Neural progenitor cell (in vitro differentiated cells): ENCODE data around the gene LATS2. TPM values are rescaled to one million over a fixed set of nuclear protein-coding genes. Genes with fewer than 3 reads are reported as not detected.
"Not testable (repeated sequence)": the region's sequence is repeated elsewhere in the genome, so short reads cannot be mapped to it uniquely, and the experiment has no call there.

Experiments
- DNase-seq: peaks from one replicate; pipeline ENCODE4 v3.0.0-alpha.2; 2016; ENCODE audit warnings: low spot score
- H2AFZ ChIP-seq: fragments of 200-600 bp; sonication (generic); replicated peaks from 2 replicates; pipeline ENCODE4 v1.6.1; 2016; ENCODE audit warnings: antibody characterized with exemption
- H3F3A ChIP-seq: fragments of 200-600 bp; sonication (generic); 2 replicates; pipeline ENCODE4 v1.6.1; 2016; ENCODE audit warnings: antibody characterized with exemption, low read depth
- H3K27ac ChIP-seq: fragments of 200-600 bp; sonication (generic); 2 replicates; pipeline ENCODE4 v1.5.1; 2016; ENCODE audit warnings: mild to moderate bottlenecking
- H3K27me3 ChIP-seq: fragments of 200-600 bp; sonication (generic); 2 replicates; pipeline ENCODE4 v1.6.1; 2016; ENCODE audit warnings: mild to moderate bottlenecking, moderate library complexity
- H3K36me3 ChIP-seq: fragments of 200-600 bp; sonication (generic); 2 replicates; pipeline ENCODE4 v1.5.1; 2016
- H3K4me1 ChIP-seq: fragments of 200-600 bp; sonication (generic); 2 replicates; pipeline ENCODE4 v1.6.1; 2016; ENCODE audit warnings: mixed run types
- H3K4me2 ChIP-seq: fragments of 200-600 bp; sonication (generic); 2 replicates; pipeline ENCODE4 v1.6.1; 2016
- H3K4me3 ChIP-seq: fragments of 200-600 bp; sonication (generic); 2 replicates; pipeline ENCODE4 v1.5.1; 2016
- H3K79me2 ChIP-seq: fragments of 200-600 bp; sonication (generic); 2 replicates; pipeline ENCODE4 v1.6.1; 2016; ENCODE audit warnings: low read depth
- H3K9ac ChIP-seq: fragments of 200-600 bp; sonication (generic); 2 replicates; pipeline ENCODE4 v1.6.1; 2016
- H3K9me3 ChIP-seq: fragments of 200-600 bp; sonication (generic); 2 replicates; pipeline ENCODE4 v1.5.1; 2016; ENCODE audit warnings: low read depth
- H4K20me1 ChIP-seq: fragments of 200-600 bp; sonication (generic); 2 replicates; pipeline ENCODE4 v1.6.1; 2016; ENCODE audit warnings: low read depth
- H3K27ac Mint-ChIP-seq: 3 replicates; pipeline ENCODE4 v1.8.0; 2021; ENCODE audit warnings: mixed read lengths
- H3K27me3 Mint-ChIP-seq: 2 replicates; pipeline ENCODE4 v1.8.0; 2022; ENCODE audit warnings: low read depth, mild to moderate bottlenecking, inconsistent platforms, moderate library complexity, mixed read lengths; ENCODE audit not compliant: insufficient read depth
- H3K36me3 Mint-ChIP-seq: 3 replicates; pipeline ENCODE4 v1.8.0; 2021; ENCODE audit warnings: mixed read lengths
- H3K4me1 Mint-ChIP-seq: 3 replicates; pipeline ENCODE4 v1.8.0; 2021; ENCODE audit warnings: mixed read lengths
- H3K4me3 Mint-ChIP-seq: 3 replicates; pipeline ENCODE4 v1.8.0; 2021; ENCODE audit warnings: mild to moderate bottlenecking, moderate library complexity, mixed read lengths
- H3K9me3 Mint-ChIP-seq: 3 replicates; pipeline ENCODE4 v1.8.0; 2020; ENCODE audit warnings: mixed read lengths
- EZH2 ChIP-seq: fragments of 200-600 bp; sonication (generic); IDR thresholded peaks from 2 replicates; pipeline ENCODE4 v1.6.1; 2017; ENCODE audit warnings: antibody characterized with exemption, mild to moderate bottlenecking, moderate library complexity
- EZH2phosphoT487 ChIP-seq: fragments of 200-600 bp; sonication (generic); IDR thresholded peaks from 2 replicates; pipeline ENCODE4 v1.6.1; 2017; ENCODE audit warnings: antibody characterized with exemption
- total RNA-seq: library from RNA; depleted of rRNA; stranded (reverse); fragments of >200 nt; gene quantifications from 2 replicates; pipeline ENCODE4 v1.2.3, GENCODE V29; 2015; ENCODE audit warnings: low replicate concordance
- TF ChIP-seq, protein P1 (sequence below): fragments of 200-600 bp; sonication (generic); IDR thresholded peaks from 2 replicates; pipeline ENCODE4 v1.5.1; 2017; ENCODE audit warnings: antibody characterized with exemption, mild to moderate bottlenecking

LATS2 gene
- total RNA-seq, 1 donor from 2014 or later = 15.2 TPM

DNA sequence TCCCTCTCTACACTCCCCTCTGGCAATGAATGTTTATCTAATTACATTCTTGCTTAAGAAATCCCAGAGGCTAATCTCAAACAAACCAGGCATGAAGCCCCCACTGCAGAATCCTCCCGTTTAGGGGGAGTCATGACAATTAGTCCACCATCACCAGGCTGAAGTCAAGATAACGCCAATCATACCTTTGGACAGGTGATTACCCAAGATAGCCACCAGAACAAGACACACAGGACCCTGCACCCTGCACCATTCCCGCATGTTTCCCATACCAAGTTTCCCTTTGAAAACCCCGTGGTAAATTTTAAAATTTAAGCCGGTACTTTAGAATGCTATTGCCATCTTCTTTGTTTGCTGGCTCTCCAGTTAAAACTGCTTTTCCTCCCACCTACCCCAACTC, 94.0 kb downstream of the LATS2 start:
- H3K4me2 ChIP-seq = no peak overlapping the region
- H3K4me1 ChIP-seq = no peaks in the 10 kb centered on the region
- no peaks in the 10 kb centered on the region for H3K27me3 ChIP-seq
- H3K9me3 ChIP-seq = no peaks in the 10 kb centered on the region
- no peak overlapping the region for H3K9ac ChIP-seq
- no peaks in the 10 kb centered on the region for H3K79me2 ChIP-seq
- peaks cover 2% of the 10 kb centered on the region for H3K9me3 Mint-ChIP-seq
- H2AFZ ChIP-seq = no peak overlapping the region
- no peaks in the 10 kb centered on the region for H3F3A ChIP-seq
- peaks cover 3% of the 10 kb centered on the region for H3K27me3 Mint-ChIP-seq
- H3K36me3 Mint-ChIP-seq = peaks cover 2% of the 10 kb centered on the region
- H3K4me3 ChIP-seq = no peak overlapping the region
- DNase-seq = no peak
- no peak overlapping the region for H3K4me3 Mint-ChIP-seq
- H3K27ac ChIP-seq = no peak overlapping the region
- no peak for TF ChIP-seq EZH2
- TF ChIP-seq, protein P1, sequence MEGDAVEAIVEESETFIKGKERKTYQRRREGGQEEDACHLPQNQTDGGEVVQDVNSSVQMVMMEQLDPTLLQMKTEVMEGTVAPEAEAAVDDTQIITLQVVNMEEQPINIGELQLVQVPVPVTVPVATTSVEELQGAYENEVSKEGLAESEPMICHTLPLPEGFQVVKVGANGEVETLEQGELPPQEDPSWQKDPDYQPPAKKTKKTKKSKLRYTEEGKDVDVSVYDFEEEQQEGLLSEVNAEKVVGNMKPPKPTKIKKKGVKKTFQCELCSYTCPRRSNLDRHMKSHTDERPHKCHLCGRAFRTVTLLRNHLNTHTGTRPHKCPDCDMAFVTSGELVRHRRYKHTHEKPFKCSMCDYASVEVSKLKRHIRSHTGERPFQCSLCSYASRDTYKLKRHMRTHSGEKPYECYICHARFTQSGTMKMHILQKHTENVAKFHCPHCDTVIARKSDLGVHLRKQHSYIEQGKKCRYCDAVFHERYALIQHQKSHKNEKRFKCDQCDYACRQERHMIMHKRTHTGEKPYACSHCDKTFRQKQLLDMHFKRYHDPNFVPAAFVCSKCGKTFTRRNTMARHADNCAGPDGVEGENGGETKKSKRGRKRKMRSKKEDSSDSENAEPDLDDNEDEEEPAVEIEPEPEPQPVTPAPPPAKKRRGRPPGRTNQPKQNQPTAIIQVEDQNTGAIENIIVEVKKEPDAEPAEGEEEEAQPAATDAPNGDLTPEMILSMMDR = no peak
- no peak for TF ChIP-seq EZH2phosphoT487
- H3K4me1 Mint-ChIP-seq = no peaks in the 10 kb centered on the region
- H3K27ac Mint-ChIP-seq = no peak overlapping the region
- H4K20me1 ChIP-seq = no peaks in the 10 kb centered on the region
- H3K36me3 ChIP-seq = no peaks in the 10 kb centered on the region

DNA sequence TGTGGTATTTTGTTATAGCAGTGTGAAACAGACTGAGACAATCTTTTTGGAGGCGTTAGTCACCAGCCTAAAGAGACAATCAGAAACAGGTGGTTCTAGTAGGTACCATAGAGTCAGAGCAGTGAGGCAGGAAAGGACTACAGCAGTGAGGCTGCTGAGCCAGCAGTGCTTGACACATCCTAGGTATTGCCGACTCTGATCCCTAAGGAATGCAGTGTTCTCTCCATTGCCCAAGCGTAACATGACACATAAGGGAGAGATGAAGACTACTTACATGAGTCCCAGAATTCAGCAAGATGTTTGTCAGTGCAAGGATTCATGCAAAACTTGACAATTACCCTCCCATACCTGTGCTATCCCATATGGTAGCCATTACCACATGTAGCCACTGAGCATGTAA, 96.5 kb downstream of the LATS2 start:
- Histone ChIP-seq H3K9ac (no peak overlapping the region), H3K4me1 (no peaks in the 10 kb centered on the region), H3K27ac (no peak overlapping the region), H3K4me2 (no peak overlapping the region), H2AFZ (no peak overlapping the region), H3K79me2 (no peaks in the 10 kb centered on the region), H3K27me3 (no peaks in the 10 kb centered on the region), H3K9me3 (no peaks in the 10 kb centered on the region), H4K20me1 (no peaks in the 10 kb centered on the region), H3K36me3 (no peaks in the 10 kb centered on the region), H3K4me3 (no peak overlapping the region), H3F3A (no peaks in the 10 kb centered on the region)
- H3K27ac Mint-ChIP-seq = no peak overlapping the region
- DNase-seq = no peak
- TF ChIP-seq, protein P1 = no peak
- TF ChIP-seq EZH2 = no peak
- TF ChIP-seq EZH2phosphoT487 = no peak
- H3K27me3 Mint-ChIP-seq = peaks cover 6% of the 10 kb centered on the region
- H3K9me3 Mint-ChIP-seq = peaks cover 2% of the 10 kb centered on the region
- no peaks in the 10 kb centered on the region for H3K4me1 Mint-ChIP-seq
- no peaks in the 10 kb centered on the region for H3K36me3 Mint-ChIP-seq
- no peak overlapping the region for H3K4me3 Mint-ChIP-seq

DNA sequence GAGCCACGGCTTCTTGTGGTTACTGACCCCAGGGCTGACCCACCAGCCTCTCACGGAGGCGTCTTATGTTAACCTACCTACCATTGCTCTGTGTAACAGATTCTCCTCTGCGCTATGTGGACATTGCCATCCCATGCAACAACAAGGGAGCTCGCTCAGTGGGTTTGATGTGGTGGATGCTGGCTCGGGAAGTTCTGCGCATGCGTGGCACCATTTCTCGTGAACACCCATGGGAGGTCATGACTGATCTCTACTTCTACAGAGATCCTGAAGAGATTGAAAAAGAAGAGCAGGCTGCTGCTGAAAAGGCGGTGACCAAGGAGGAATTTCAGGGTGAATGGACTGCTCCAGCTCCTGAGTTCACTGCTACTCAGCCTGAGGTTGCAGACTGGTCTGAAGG, 99.7 kb downstream of the LATS2 start:
- not testable (repeated sequence) for H3K9ac ChIP-seq, H3K27ac ChIP-seq, H3K9me3 ChIP-seq, H3K9me3 Mint-ChIP-seq, H3K79me2 ChIP-seq, H3F3A ChIP-seq, H3K4me3 ChIP-seq, H3K36me3 Mint-ChIP-seq, H2AFZ ChIP-seq, H3K27ac Mint-ChIP-seq, H3K27me3 ChIP-seq, H3K27me3 Mint-ChIP-seq, H3K4me1 Mint-ChIP-seq, H3K4me3 Mint-ChIP-seq, H3K36me3 ChIP-seq, H4K20me1 ChIP-seq, DNase-seq, H3K4me1 ChIP-seq, H3K4me2 ChIP-seq

DNA sequence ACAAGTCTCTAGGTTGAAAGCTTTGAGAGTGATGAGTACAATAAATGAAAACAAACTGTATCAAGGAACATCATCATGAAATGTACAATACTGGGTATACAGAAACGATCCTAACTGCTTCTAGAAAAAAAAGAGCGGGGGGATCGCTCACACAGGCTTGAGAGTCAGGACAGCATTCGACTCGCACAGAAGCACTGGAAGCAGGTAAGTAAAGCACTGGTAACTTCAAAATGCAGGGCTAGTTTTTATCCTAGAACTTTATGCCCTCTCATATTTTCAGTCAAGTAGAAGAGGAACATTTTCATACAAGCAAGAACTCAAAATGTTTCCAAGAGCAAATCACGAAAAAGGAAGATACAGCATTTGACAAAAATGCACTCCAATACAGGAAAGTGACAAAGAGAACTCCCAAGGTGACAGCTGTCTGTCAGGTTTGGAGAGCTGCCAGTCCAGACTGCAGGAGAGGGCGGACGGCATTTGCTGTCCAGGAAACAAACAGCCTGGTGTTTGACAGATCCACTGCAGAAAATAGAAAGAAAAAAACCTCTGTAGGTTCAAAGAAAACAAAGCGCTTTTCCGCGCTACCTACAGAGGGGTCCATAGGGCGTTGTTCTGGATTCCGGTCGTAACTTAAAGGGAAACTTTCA, 100.6 kb downstream of the LATS2 start:
- no peak overlapping the region for H3K27ac Mint-ChIP-seq
- DNase-seq = no peak
- no peak overlapping the region for H3K4me3 ChIP-seq
- TF ChIP-seq, protein P1 = no peak
- TF ChIP-seq EZH2 (no peak), EZH2phosphoT487 (no peak)
- H3K9me3 ChIP-seq = no peaks in the 10 kb centered on the region
- H4K20me1 ChIP-seq = no peaks in the 10 kb centered on the region
- H3K4me1 ChIP-seq = no peaks in the 10 kb centered on the region
- H3K4me3 Mint-ChIP-seq = no peak overlapping the region
- H3K4me1 Mint-ChIP-seq = no peaks in the 10 kb centered on the region
- no peaks in the 10 kb centered on the region for H3K36me3 ChIP-seq
- no peak overlapping the region for H3K4me2 ChIP-seq
- no peaks in the 10 kb centered on the region for H3K79me2 ChIP-seq
- no peaks in the 10 kb centered on the region for H3F3A ChIP-seq
- peaks cover 2% of the 10 kb centered on the region for H3K9me3 Mint-ChIP-seq
- H3K27ac ChIP-seq = no peak overlapping the region
- no peak overlapping the region for H3K9ac ChIP-seq
- H3K27me3 ChIP-seq = no peaks in the 10 kb centered on the region
- H2AFZ ChIP-seq = no peak overlapping the region
- no peaks in the 10 kb centered on the region for H3K36me3 Mint-ChIP-seq
- H3K27me3 Mint-ChIP-seq = peaks cover 3% of the 10 kb centered on the region

DNA sequence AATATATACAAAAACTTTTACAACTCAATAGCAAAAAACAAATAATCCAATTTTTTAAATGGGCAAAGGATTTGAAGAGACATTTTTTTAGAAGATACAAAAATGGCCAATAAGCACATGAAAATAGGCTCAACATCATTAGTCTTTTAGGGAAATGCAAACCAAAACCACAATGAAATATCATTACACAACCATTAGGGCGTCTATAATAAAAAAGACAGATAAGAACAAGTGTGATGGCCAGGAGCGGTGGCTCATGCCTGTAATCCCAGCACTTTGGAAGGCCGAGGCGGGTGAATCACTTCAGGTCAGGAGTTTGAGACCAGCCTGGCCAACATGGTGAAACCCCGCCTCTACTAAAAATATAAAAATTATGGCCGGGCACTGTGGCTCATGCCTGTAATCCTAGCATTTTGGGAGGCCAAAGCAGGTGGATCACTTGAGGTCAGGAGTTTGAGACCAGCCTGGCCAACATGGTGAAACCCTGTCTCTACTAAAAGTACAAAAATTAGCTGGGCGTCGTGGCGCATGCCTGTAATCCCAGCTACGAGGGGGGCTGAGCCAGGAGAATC, 104.3 kb downstream of the LATS2 start:
- H3K9me3 ChIP-seq, H3K36me3 Mint-ChIP-seq: not testable (repeated sequence)

More for the DNA sequence above, 104.3 kb downstream of the LATS2 start:
- H3K4me1 Mint-ChIP-seq, H4K20me1 ChIP-seq, H3K4me1 ChIP-seq, H2AFZ ChIP-seq, H3K4me3 Mint-ChIP-seq, H3K27me3 ChIP-seq, H3K27ac ChIP-seq, H3K27ac Mint-ChIP-seq, H3K9me3 Mint-ChIP-seq, H3K79me2 ChIP-seq, DNase-seq, H3K4me3 ChIP-seq, H3K36me3 ChIP-seq, H3K9ac ChIP-seq, H3F3A ChIP-seq, H3K4me2 ChIP-seq, H3K27me3 Mint-ChIP-seq: not testable (repeated sequence)
